ENCODE results near the gene SLC39A8.
"Not testable (repeated sequence)": the region's sequence is repeated elsewhere in the genome, so short reads cannot be mapped to it uniquely, and the experiment has no call there.

The SLC39A8 gene

GRCh38 chr4:102344954-102345794 lies at the start of gene SLC39A8:
TSS of gene SLC39A8 (minus strand) at chr4:102345482. CDS start at chr4:102344662, 820 bp downstream.
- peak; percentile 8 for DNase-seq

- no peak for DNase-seq
Measured at GRCh38 chr4:102392033-102392744, 46.9 kb upstream of the SLC39A8 start.

GRCh38 chr4:102390438-102390837 lies 45.2 kb upstream of the SLC39A8 start:
- no peak for DNase-seq

GRCh38 chr4:102388611-102389010 lies 43.3 kb upstream of the SLC39A8 start:
- no peak for DNase-seq

GRCh38 chr4:102387552-102388150 lies 42.4 kb upstream of the SLC39A8 start:
- DNase-seq = no peak

GRCh38 chr4:102386966-102387365 lies 41.7 kb upstream of the SLC39A8 start:
- no peak for DNase-seq

GRCh38 chr4:102380253-102380652 lies 35.0 kb upstream of the SLC39A8 start:
- not testable (repeated sequence) for DNase-seq

- DNase-seq = no peak
Measured at GRCh38 chr4:102362922-102363432, 17.7 kb upstream of the SLC39A8 start.

- no peak for DNase-seq
Measured at GRCh38 chr4:102358128-102358527, 12.8 kb upstream of the SLC39A8 start.

- DNase-seq = not testable (repeated sequence)
Measured at GRCh38 chr4:102357637-102358036, 12.4 kb upstream of the SLC39A8 start.

- no peak for DNase-seq
Measured at GRCh38 chr4:102356562-102357202, 11.4 kb upstream of the SLC39A8 start.

- no peak for DNase-seq
Measured at GRCh38 chr4:102355748-102356147, 10.5 kb upstream of the SLC39A8 start.

- DNase-seq = no peak
Measured at GRCh38 chr4:102354671-102355454, 9.6 kb upstream of the SLC39A8 start.

- no peak for DNase-seq
Measured at GRCh38 chr4:102352781-102353180, 7.5 kb upstream of the SLC39A8 start.

GRCh38 chr4:102350634-102351033 lies 5.4 kb upstream of the SLC39A8 start:
- DNase-seq = no peak

GRCh38 chr4:102348701-102349100 lies 3.4 kb upstream of the SLC39A8 start:
- DNase-seq = no peak

GRCh38 chr4:102345795-102346100 lies 466 bp upstream of the SLC39A8 start:
- no peak for DNase-seq

- DNase-seq = no peak
Measured at GRCh38 chr4:102344520-102344953, 745 bp downstream of the SLC39A8 start.

GRCh38 chr4:102343964-102344519 lies 1.2 kb downstream of the SLC39A8 start:
- no peak for DNase-seq

- no peak for DNase-seq
Measured at GRCh38 chr4:102342404-102343074, 2.7 kb downstream of the SLC39A8 start.

GRCh38 chr4:102341201-102341600 lies 4.1 kb downstream of the SLC39A8 start:
- DNase-seq = no peak
